ENCODE data around the gene NBEA.
"Not testable (repeated sequence)": the region's sequence is repeated elsewhere in the genome, so short reads cannot be mapped to it uniquely, and the experiment has no call there.

The NBEA gene

DNA sequence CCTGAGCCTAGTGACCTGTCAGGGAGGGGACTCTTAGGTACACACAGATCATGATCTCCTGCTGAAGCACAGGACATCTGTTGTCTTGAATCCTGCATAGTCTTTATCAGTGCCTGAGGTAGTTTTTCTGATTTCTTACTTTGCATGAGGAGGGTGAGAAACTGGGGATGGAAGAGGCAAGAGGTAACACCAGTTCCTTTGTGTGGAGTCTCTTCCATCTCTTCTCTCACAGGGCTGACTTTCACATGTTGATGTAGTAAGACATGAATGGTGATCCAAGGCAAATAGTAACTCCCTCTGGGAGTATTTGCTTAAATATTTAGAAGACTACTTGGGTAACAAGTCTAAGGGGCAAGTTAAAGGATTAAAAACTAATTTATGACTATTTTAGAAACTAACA is 9.5 kb downstream of the NBEA start:
- no peak for DNase-seq

- DNase-seq: no peak
These were observed 17.4 kb downstream of the NBEA start for GRCh38 chr13:34959489-34959888.

- no peak for DNase-seq
These were observed 22.5 kb downstream of the NBEA start for GRCh38 chr13:34964558-34964957.

- DNase-seq: no peak
These were observed 25.9 kb downstream of the NBEA start for GRCh38 chr13:34967851-34968562.

GRCh38 chr13:34969539-34969938 is 27.5 kb downstream of the NBEA start:
- not testable (repeated sequence) for DNase-seq

DNA sequence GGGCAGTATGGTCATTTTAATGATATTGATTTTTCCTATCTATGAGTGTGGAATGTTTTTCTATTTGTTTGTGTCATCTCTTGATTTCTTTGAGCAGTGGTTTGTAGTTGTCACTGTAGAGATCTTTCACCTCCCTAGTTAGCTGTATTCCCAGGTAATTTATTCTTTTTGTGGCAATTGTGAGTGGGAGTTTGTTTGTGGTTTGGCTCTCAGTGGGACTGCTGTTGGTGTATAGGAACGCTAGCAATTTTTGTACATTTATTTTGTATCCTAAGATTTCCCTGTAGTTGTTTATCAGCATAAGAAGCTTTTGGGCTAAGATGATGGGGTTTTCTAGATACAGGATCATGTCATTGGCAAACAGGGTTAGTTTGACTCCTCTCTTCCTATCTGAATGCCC is 28.9 kb downstream of the NBEA start:
- DNase-seq: no peak

- no peak for DNase-seq
These were observed 29.4 kb downstream of the NBEA start for GRCh38 chr13:34971473-34971872.

DNA sequence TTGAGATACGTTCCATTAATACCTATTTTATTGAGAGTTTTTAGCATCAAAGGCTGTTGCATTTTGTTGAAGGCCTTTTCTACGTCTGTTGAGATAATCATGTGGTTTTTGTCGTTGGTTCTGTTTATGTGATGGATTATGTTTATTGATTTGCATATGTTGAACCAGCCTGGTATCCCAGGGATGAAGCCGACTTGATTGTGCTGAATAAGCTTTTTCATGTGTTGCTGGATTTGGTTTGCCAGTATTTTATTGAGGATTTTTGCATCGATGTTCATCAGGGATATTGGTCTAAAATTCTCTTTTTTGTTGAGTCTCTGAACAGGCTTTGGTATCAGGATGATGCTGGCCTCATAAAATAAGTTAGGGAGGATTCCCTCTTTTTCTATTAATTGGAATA is 43.1 kb downstream of the NBEA start:
- not testable (repeated sequence) for DNase-seq

GRCh38 chr13:34988330-34988791 is 46.3 kb downstream of the NBEA start:
- DNase-seq: no peak

- no peak for DNase-seq
These were observed 48.5 kb downstream of the NBEA start for GRCh38 chr13:34990399-34991214.

DNA sequence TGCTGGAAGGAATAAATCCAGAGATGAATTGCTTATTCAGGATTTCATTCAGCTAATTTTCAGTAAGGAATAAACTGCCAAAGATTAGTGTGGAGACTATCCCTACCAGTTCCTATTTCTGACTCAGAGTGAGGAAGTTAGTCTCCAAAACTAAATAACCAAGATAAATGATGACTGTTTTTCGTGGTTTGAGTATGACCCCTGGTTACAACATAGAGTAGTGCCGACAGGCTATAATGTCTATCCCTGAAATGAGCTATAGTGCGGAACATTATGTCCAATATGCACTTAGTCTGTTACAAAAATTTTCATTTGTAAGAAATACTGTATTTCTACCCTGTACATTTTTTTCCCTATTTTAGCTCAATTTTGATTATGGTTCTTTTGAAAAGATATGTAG is 51.4 kb downstream of the NBEA start:
- DNase-seq: no peak

GRCh38 chr13:35003734-35004133 is 61.7 kb downstream of the NBEA start:
- not testable (repeated sequence) for DNase-seq

DNA sequence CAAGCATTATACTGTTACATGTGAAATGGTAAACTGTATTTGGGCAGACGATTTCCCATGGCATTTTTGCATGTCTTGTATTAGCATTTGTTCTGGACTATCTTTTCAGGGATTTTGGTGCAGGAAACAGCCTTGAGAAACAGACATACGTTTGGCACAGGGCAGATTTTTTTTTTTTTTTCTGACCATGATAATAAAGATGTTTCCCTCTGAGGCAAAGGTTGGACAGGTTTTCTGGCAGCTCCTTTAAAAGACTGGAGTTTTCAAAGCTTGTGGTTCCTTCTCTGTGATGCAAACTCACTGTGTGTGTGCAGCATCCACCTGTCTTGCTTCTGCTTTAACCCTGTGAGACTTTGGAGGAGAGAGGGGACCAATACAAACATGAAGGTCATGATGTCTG is 63.0 kb downstream of the NBEA start:
- DNase-seq: no peak

GRCh38 chr13:35014606-35015213 is 72.6 kb downstream of the NBEA start:
- no peak for DNase-seq

DNA sequence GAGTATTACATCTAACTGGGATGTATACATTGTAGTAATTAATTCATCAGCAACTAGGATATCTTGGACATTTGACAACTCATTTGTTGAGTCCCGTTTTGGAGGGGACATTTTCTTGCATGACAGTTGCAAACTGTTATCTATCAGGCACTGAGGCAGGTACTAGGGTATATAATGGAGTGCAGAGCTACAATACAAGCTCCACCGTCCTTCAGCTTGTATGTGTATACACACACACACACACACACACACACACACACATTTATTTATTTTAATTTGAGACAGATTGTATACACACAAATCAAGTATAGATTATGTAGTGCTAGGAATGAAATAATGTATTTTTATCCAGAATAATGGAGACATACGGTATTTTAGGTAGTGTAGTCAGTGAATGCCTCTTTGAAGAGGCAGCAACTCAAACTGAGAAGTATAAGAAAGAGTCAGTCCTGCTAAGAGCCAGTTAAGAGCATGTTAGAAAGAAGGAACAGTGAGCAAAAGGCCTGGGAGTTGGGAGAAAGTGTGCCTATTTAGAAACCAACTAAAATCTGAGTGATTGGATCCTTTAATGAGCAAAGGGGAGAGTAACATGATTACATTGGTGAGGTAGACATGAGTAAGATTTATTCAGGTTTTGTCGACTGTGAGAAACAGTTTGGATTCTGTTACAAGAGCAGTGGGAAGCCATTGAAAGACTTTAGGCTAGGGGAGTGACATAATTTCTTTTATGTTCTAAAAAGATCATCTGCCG is 74.5 kb downstream of the NBEA start:
- no peak for DNase-seq

GRCh38 chr13:35025314-35025713 is 83.2 kb downstream of the NBEA start:
- no peak for DNase-seq

- DNase-seq: no peak
These were observed 86.3 kb downstream of the NBEA start for GRCh38 chr13:35028338-35028867.

DNA sequence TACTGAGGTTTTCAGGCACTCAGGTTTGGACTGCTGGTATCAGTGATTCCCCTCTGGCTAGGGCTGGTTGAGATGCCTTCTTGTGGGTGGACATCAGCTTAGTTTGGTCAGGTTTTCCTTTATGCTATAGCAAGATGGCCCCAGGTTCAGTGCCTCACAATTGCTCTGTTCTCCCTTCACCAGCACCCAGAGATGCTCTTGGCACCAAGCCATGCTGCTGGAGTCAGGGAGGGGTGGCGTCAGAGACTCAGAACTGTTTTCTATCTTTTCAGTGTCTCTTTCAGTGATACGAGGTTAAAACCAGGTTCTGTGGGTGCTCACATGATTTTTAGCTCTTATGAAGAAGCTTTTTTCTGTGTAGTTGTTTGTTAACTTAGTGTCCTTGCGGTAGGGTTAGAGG is 96.9 kb downstream of the NBEA start:
- no peak for DNase-seq

- DNase-seq: no peak
These were observed 104.5 kb downstream of the NBEA start for GRCh38 chr13:35046587-35046986.

DNA sequence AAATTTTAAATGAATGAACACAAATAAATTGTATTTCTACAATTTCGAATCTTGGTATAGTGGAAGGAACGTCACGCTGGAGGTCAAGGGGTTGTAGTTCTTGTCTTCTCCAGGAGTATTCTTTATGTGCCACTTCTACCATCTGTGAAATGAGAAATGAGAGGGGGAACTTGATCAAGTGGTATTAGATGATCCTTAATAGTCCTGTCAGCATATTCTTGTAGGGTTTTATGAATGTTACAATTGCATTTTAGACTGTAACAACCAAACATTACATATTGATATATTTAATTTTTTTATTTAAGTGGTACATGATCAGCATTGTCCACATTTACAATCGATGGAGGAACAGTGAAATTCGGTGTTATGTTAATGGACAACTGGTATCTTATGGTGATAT is 113.6 kb downstream of the NBEA start:
- no peak for DNase-seq

- DNase-seq: no peak
These were observed 115.8 kb downstream of the NBEA start for GRCh38 chr13:35057858-35058257.

GRCh38 chr13:35058585-35058984 is 116.5 kb downstream of the NBEA start:
- not testable (repeated sequence) for DNase-seq

DNA sequence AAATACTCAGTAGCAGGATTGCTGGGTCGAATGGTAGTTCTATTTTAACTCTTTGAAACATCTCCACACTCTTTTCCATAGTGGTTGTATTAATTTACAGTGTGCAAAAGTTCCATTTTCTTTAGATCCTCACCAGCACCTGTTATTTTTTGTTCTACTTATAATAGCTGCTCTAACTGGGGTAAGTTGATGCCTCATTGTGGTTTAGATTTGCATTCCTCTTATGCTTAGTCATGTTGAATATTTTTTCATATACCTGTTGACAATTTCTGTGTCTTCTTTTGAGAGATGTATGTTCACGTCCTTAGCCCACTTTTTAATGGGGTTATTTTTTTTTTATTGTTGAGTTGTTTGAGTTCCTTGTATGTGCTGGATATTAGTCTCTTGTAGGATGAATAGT is 144.6 kb downstream of the NBEA start:
- no peak for DNase-seq

All from CD4-positive, alpha-beta T cell treated with Interferon alpha-2 for 1 hour (primary cell).